WERI-Rb-1 (cell line): ENCODE data around the gene GRM5.

ENCODE experiments used
- DNase-seq: peaks from one replicate; pipeline ENCODE4 v3.0.0-alpha.2; 2020
- H3K27ac ChIP-seq: fragments of 250-450 bp; sonication (Bioruptor Pico); 2 replicates; pipeline ENCODE4 v1.5.1; 2020; ENCODE audit warnings: mild to moderate bottlenecking, moderate library complexity
- H3K27me3 ChIP-seq: fragments of 250-450 bp; sonication (Bioruptor Pico); 2 replicates; pipeline ENCODE4 v1.5.1; 2021; ENCODE audit warnings: mild to moderate bottlenecking, low read depth, moderate library complexity; ENCODE audit not compliant: insufficient read depth, severe bottlenecking
- H3K36me3 ChIP-seq: fragments of 250-450 bp; sonication (Bioruptor Pico); 2 replicates; pipeline ENCODE4 v1.5.1; 2020; ENCODE audit warnings: mild to moderate bottlenecking, moderate library complexity
- H3K4me3 ChIP-seq: 2 replicates; pipeline ENCODE4 v1.5.1; 2011; ENCODE audit warnings: low read depth, mild to moderate bottlenecking, control low read depth, low read length
- H3K9me3 ChIP-seq: fragments of 250-450 bp; sonication (Bioruptor Pico); 2 replicates; pipeline ENCODE4 v1.5.1; 2021; ENCODE audit warnings: mild to moderate bottlenecking, moderate library complexity; ENCODE audit not compliant: severe bottlenecking
- CTCF ChIP-seq: IDR thresholded peaks from 2 replicates; pipeline ENCODE4 v1.5.1; 2011; ENCODE audit warnings: low read depth, mild to moderate bottlenecking, control low read depth, inconsistent platforms, low read length

GRM5 gene

GRCh38 chr11:88819616-88820015 lies 246.2 kb downstream of the GRM5 start:
- Histone ChIP-seq H3K4me3 (no peak overlapping the region), H3K27me3 (no peaks in the 10 kb centered on the region), H3K27ac (no peak overlapping the region), H3K9me3 (no peaks in the 10 kb centered on the region), H3K36me3 (no peaks in the 10 kb centered on the region)
- no peak for TF ChIP-seq CTCF
- no peak for DNase-seq

- Histone ChIP-seq H3K36me3 (no peaks in the 10 kb centered on the region), H3K27me3 (no peaks in the 10 kb centered on the region), H3K4me3 (no peak overlapping the region), H3K27ac (no peak overlapping the region), H3K9me3 (no peaks in the 10 kb centered on the region)
- DNase-seq = no peak
- TF ChIP-seq CTCF = no peak
These were observed 246.8 kb downstream of the GRM5 start for GRCh38 chr11:88818978-88819377.

- no peak overlapping the region for H3K4me3 ChIP-seq
- DNase-seq = no peak
- no peaks in the 10 kb centered on the region for H3K9me3 ChIP-seq
- TF ChIP-seq CTCF = no peak
- no peak overlapping the region for H3K27ac ChIP-seq
- no peaks in the 10 kb centered on the region for H3K27me3 ChIP-seq
- no peaks in the 10 kb centered on the region for H3K36me3 ChIP-seq
These were observed 250.3 kb downstream of the GRM5 start for GRCh38 chr11:88815505-88815904.

- Histone ChIP-seq H3K4me3 (no peak overlapping the region), H3K27me3 (no peaks in the 10 kb centered on the region), H3K9me3 (no peaks in the 10 kb centered on the region), H3K27ac (no peak overlapping the region), H3K36me3 (no peaks in the 10 kb centered on the region)
- no peak for TF ChIP-seq CTCF
- DNase-seq = no peak
These were observed 251.7 kb downstream of the GRM5 start for GRCh38 chr11:88814076-88814475.

GRCh38 chr11:88813233-88813915 lies 252.4 kb downstream of the GRM5 start:
- Histone ChIP-seq H3K36me3 (no peaks in the 10 kb centered on the region), H3K27ac (no peak overlapping the region), H3K27me3 (no peaks in the 10 kb centered on the region), H3K9me3 (no peaks in the 10 kb centered on the region), H3K4me3 (no peak overlapping the region)
- no peak for TF ChIP-seq CTCF
- DNase-seq = no peak

GRCh38 chr11:88810420-88811097 lies 255.2 kb downstream of the GRM5 start:
- Histone ChIP-seq H3K36me3 (no peaks in the 10 kb centered on the region), H3K27ac (no peak overlapping the region), H3K9me3 (no peaks in the 10 kb centered on the region), H3K4me3 (no peak overlapping the region), H3K27me3 (no peaks in the 10 kb centered on the region)
- no peak for TF ChIP-seq CTCF
- no peak for DNase-seq
